Stimulated activated CD4-positive, alpha-beta T cell treated with anti-CD3 and anti-CD28 coated beads, TNF-alpha, amount 100 ng/mL, for 1 hour (primary cell): ENCODE measurements around the gene TNFRSF13B.
"Not testable (repeated sequence)": the region's sequence is repeated elsewhere in the genome, so short reads cannot be mapped to it uniquely, and the experiment has no call there.

Experiments used
- DNase-seq, 3 donors: peaks; one replicate each; pipeline ENCODE4 v3.0.0-alpha.2; 2020; ENCODE audit warnings: low read depth in 3 of 3, low spot score in 1 of 3

Gene TNFRSF13B

GRCh38 chr17:16987066-16987829 lies 15.3 kb upstream of the TNFRSF13B start:
- DNase-seq = no peak

GRCh38 chr17:16986391-16986790 lies 14.5 kb upstream of the TNFRSF13B start:
- no peak for DNase-seq

GRCh38 chr17:16981928-16982327 lies 10.0 kb upstream of the TNFRSF13B start:
- DNase-seq = no peak

- no peak for DNase-seq
Measured at GRCh38 chr17:16980813-16981731, 9.2 kb upstream of the TNFRSF13B start.

- DNase-seq = no peak
Measured at GRCh38 chr17:16980061-16980460, 8.1 kb upstream of the TNFRSF13B start.

GRCh38 chr17:16979237-16979823 lies 7.4 kb upstream of the TNFRSF13B start:
- not testable (repeated sequence) for DNase-seq

GRCh38 chr17:16977932-16978331 lies 6.0 kb upstream of the TNFRSF13B start:
- no peak for DNase-seq

GRCh38 chr17:16976725-16977550 lies 5.0 kb upstream of the TNFRSF13B start:
- no peak for DNase-seq

- no peak for DNase-seq
Measured at GRCh38 chr17:16975744-16976625, 4.1 kb upstream of the TNFRSF13B start.

- DNase-seq = no peak
Measured at GRCh38 chr17:16975277-16975651, 3.3 kb upstream of the TNFRSF13B start.

GRCh38 chr17:16974569-16975276 lies 2.8 kb upstream of the TNFRSF13B start:
- no peak for DNase-seq

GRCh38 chr17:16973760-16974540 lies 2.0 kb upstream of the TNFRSF13B start:
- DNase-seq = no peak

GRCh38 chr17:16973043-16973442 lies 1.1 kb upstream of the TNFRSF13B start:
- not testable (repeated sequence) for DNase-seq

GRCh38 chr17:16972346-16972745 lies 428 bp upstream of the TNFRSF13B start:
- no peak for DNase-seq

GRCh38 chr17:16969931-16970906 lies 1.7 kb downstream of the TNFRSF13B start:
- DNase-seq = no peak

GRCh38 chr17:16968786-16969185 lies 3.1 kb downstream of the TNFRSF13B start:
- no peak for DNase-seq

- no peak for DNase-seq
Measured at GRCh38 chr17:16962804-16963203, 9.1 kb downstream of the TNFRSF13B start.
